Measurements from ENCODE around the gene LHX6. TPM values are rescaled to one million over a fixed set of nuclear protein-coding genes. Genes with fewer than 3 reads are reported as not detected.

The LHX6 gene
- total RNA-seq, 1 donor from 2014 or later: 20.0 TPM

- no peak for DNase-seq
Observed at GRCh38 chr9:122215663-122216062, 13.1 kb downstream of the LHX6 start.

GRCh38 chr9:122214507-122214906, 14.2 kb downstream of the LHX6 start:
- DNase-seq: no peak

GRCh38 chr9:122213589-122214413, 15.0 kb downstream of the LHX6 start:
- DNase-seq: no peak

GRCh38 chr9:122213102-122213588, 15.6 kb downstream of the LHX6 start:
- DNase-seq: no peak

- no peak for DNase-seq
Observed at GRCh38 chr9:122212473-122213004, 16.2 kb downstream of the LHX6 start.

GRCh38 chr9:122209451-122209850, 19.3 kb downstream of the LHX6 start:
- DNase-seq: no peak

GRCh38 chr9:122207096-122207495, 21.7 kb downstream of the LHX6 start:
- no peak for DNase-seq

- DNase-seq: no peak
Observed at GRCh38 chr9:122206118-122207046, 22.4 kb downstream of the LHX6 start.

GRCh38 chr9:122205176-122205575, 23.6 kb downstream of the LHX6 start:
- DNase-seq: no peak

- DNase-seq: no peak
Observed at GRCh38 chr9:122204491-122204890, 24.3 kb downstream of the LHX6 start.

GRCh38 chr9:122204055-122204454, 24.7 kb downstream of the LHX6 start:
- DNase-seq: no peak

- no peak for DNase-seq
Observed at GRCh38 chr9:122202111-122202510, 26.6 kb downstream of the LHX6 start.

GRCh38 chr9:122201641-122202040, 27.1 kb downstream of the LHX6 start:
- no peak for DNase-seq

GRCh38 chr9:122200960-122201595, 27.7 kb downstream of the LHX6 start:
- no peak for DNase-seq

GRCh38 chr9:122197882-122198281, 30.9 kb downstream of the LHX6 start:
- DNase-seq: no peak

- no peak for DNase-seq
Observed at GRCh38 chr9:122197426-122197825, 31.3 kb downstream of the LHX6 start.

- no peak for DNase-seq
Observed at GRCh38 chr9:122195875-122196274, 32.9 kb downstream of the LHX6 start.

GRCh38 chr9:122193651-122194050, 35.1 kb downstream of the LHX6 start:
- DNase-seq: no peak

- DNase-seq: no peak
Observed at GRCh38 chr9:122192914-122193525, 35.7 kb downstream of the LHX6 start.

- no peak for DNase-seq
Observed at GRCh38 chr9:122192261-122192875, 36.4 kb downstream of the LHX6 start.

- no peak for DNase-seq
Observed at GRCh38 chr9:122191584-122191983, 37.2 kb downstream of the LHX6 start.

Measured in occipital lobe (tissue), 2 donors.